Skin of body (tissue), 2 donors: ENCODE results near the gene MDM1. TPM values are rescaled to one million over a fixed set of nuclear protein-coding genes. Genes with fewer than 3 reads are reported as not detected.

Experiments used
- DNase-seq: peaks from one replicate; lab custom pipeline; 2025; lab: John Stamatoyannopoulos, UW
- total RNA-seq: library from RNA; depleted of rRNA; stranded (reverse); fragments of >200 nt; gene quantifications from one replicate; pipeline ENCODE4 v1.2.3, GENCODE V29; 2014

MDM1 gene
- total RNA-seq, 1 donor from 2014 or later: 15.5 TPM

DNA sequence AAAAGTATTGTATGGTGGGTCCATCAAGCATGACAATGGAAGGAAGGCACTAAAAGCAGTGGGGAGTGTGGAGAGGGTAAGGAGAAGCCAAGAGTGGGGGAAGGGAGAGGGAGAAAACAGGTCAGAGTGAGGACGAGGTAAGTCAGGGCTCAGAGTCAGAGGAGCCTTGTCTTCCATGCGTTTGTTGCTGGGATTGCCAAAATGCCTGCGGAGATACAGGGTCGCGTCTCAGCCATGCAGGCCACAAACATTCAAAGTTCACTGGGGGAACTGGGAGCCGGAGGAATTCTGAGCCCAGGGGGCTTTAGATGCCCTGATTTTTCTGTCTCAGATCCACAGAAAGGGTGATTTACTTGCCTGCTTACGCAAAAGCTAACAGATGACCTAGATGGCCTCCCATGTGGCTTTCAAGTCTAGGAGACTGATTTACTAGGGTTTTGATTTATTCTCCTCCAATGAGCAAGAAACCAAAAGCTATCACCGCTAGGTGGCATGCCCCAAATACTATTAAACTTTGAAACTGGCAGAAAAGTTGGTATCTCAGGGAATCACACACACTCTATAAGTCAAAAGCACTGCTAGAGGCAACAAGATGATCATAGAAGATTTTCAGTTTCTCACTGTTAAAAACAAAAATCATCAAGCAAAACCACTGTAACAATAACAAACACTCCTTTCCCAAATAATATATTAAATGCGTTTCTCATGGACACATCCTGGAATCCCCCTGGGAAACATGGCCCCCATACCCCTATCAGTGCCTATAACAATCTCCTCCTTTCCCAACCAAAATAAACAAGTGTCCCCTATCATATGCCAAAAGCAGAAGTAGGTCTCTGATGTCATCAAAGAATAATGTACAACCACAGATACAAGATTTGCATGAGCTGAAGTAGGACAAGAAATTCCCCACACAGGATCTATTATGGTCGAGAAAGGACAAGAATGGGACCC is 26.6 kb upstream of the MDM1 start:
- peak; percentile 67 for DNase-seq

DNA sequence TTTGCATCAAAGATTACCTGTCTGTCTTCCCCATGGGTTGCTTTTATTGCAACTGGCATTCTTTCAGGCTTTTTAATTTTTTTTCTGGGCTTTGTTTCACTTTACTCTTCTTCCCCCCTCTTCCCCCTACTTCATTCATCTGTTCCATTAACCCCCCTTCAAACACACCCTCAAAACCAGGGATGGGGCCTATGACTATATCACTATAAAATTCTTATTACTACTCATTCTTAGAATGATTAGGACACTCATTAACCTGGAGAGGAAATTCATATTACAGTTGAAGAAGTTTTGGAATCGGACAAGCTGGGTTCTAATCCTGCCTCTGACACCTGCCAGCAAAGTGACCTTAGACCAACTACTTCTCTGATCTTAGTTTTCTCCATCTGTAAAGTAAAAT is 24.8 kb upstream of the MDM1 start:
- DNase-seq: no peak

DNA sequence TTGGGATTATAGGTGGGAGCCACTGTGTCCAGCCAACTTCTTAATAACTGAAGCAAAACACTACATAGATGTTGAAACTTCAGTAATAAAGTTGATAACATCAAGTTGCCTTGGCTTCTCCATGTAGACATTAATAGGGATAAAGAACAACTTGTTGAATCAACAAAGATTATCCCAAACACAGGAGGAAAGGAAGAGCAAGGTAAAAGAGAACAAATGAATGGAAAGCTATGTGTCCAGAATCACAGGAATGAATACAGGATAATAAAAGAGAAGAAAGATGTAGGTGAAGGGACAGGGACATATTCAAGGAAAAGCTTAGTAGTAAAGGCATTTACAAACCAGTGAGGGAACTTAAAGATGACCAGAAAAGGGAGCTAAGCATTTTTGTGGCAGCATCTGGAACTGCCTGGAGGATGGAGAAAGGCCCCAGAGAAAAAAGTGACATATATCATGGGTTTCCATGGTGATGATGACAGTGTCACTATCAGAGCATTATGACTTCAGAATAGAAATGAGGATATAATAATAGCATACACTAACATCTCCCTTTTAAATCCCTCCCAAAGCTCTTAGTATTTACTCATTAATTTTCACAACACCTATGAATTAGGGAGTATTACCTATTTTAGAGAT is 24.0 kb upstream of the MDM1 start:
- no peak for DNase-seq

DNA sequence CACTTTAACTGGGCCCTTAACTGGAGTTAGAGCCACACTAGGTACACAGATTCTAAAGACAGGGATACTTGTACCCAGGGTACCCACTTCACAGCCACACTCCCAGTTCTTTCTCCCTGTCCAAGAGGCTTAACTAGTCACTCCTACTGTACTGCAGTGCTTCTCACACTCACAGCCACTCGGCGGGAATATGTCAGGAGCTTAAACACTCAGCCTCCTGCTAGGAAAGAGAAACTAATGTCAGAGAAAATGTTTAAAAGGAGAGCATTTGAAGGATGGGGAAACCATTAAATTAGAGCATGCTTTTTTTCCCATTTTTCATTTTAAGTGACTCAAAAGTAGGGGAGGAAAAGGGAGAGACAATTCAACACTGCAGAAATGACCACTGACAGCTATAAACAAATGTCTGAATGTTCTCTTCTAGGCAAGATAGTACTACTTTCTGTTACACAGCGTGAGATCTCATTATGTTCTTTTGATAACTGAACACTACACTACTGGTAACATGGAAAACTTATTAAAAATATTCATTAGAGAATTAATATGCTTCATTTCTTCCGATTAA is 22.9 kb upstream of the MDM1 start:
- DNase-seq: no peak

DNA sequence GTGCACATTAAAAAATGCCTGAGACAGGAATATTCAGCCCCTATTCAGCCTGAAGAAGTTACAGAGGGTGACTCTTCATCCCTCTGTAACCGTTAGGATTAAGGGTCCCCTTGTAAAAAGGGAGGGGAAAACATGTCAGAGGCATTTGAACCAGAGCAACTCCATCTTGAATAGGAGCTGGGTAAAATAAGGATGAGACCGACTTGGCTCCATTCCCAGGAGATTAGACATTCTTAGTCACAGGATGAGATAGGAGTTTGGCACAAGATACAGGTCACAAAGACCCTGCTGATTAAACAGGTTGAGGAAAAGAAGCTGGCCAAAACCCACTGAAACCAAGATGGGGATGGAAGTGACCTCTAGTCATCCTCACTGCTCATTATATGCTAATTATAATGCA is 19.9 kb upstream of the MDM1 start:
- no peak for DNase-seq

DNA sequence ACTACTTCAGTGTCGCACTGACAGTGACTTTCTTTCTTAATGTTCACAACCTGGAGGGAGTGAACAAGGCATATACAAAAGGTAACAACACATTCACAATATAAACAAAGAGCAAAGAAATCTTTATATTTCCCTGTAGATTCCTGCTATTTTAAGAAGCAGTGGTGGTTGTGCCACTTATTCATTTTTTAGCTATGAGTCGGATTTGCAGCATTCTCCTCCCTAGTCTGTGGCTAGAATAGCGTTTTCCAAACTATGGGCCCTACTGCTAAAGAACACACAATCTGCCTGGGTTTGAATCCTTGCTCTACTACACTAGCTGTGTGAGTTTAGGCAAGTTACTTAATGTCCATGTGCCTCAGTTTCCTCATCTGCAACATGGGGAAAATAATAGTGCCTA is 18.6 kb upstream of the MDM1 start:
- no peak for DNase-seq

DNA sequence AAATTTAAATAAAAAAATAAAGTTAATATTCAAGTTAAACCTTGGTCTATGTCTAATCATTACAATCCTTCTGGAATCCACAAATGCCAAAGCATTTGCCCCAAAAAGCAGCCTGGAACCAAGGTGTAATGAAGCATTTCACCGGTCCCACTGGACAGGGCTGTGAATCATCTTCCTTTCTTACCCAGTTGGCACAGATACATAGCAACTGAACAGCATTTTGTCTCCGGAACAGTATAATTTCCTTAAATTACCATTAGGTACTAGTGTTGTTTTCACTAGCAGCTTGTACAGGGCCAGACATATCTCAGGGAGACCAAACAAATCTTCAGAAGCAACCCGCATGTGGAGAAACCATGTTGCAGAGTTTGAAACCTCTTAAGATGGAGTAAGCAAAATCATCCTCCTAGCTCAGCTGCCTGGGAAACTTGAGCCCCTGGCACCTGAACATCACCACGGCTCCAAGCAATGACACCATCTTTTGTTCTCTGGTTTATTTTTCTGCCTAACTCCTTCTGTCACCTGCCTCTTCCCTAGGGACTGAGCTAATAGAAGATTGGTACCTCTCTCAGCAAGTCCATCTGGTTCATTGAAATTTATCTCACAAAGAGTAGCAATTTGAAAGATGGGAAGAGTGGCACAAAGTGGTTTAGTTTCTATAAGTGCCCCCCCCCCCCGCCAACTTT is 17.9 kb upstream of the MDM1 start:
- DNase-seq: no peak

DNA sequence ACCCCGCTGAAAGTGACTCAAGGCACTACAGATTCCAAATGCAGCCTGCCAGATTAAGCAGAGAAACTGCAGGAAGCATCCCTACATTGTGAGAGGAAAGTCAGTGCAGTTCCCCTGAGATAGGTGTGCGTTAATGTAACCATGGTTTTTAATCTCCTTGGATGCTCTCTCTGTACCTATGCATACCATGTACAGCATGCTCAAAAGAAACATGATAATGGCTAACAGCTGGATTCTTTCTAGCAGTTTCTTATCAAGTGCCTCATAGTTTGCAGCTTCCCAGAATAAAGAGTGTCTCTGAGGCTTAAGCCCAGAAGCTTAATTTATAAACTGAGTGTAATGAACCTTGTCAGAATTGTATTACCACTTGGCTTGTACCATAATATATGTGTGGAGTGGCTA is 17.1 kb upstream of the MDM1 start:
- no peak for DNase-seq

DNA sequence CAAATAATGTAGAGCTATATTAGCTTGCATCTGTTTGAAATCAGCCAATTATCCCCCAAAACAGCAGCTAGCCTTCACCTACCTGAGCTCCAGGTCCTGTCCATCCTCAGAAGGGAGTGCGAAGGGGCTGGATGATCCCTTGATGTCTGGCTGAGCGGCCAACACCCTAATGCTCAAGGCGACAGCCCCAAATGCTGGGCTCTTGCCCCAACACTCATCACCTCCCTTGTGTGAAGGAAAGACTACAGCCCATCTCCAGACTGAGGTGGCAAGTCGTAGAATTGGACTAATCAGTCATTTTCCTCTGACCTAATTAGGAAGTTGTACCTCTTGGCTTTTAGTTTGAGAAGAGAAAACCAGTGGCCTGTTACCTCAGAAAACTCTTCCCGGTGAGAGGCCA is 16.3 kb upstream of the MDM1 start:
- no peak for DNase-seq

DNA sequence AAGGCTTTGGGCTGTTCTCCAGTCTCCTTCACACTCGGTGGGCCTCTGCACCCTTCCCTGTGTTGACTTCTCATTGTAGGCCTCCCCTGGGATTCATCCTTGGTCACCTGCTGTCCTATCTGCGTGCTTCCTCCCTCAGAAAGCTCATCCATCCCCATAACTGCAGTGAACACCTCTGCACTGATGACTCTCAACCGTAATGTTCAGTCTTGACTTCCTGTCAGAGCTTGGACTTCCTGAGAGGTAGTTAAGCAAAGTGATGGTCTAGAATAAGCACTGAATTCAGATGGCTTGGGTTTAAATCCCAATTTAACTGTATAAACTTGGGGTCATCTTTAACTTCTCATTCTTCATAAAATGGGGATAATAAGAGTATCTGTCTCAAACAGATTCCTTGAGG is 13.6 kb upstream of the MDM1 start:
- DNase-seq: no peak

DNA sequence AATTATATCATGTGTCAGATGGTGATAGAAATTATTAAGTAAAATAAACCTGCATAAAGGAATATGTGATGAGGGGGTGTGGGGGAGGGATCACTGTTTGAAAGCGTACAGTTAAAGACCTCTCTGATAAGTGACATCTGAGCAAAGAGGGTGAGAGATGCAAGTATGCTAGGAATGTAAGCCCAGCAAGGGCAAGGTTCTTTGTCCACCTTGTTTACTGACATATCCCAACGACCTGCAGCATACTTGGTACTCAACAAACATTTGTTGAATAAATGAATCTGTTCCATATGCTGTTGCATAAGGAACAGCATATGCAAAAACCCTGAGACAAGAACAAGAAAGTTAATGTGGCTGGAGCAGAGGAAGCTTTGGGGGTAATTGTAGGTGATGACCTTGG is 12.0 kb upstream of the MDM1 start:
- no peak for DNase-seq

DNA sequence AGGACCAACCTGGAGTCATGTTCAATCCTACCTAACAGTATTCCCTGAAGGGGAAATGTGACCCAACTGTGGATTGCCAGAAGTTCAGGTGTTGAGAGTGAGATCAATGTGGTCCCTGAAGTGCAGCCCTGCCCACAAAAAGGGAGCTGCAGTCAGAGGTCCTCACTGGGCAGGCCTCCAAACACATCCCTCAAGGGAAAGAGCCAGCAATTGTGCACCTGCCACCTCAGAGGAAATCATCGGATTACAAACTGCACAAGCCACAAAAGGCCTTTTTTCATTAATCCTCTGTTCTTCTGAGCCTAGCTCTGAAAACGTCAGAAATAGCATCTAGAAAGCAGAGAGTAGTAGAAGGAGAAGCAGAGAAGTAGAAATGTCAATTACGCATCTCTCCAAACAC is 10.8 kb upstream of the MDM1 start:
- no peak for DNase-seq

DNA sequence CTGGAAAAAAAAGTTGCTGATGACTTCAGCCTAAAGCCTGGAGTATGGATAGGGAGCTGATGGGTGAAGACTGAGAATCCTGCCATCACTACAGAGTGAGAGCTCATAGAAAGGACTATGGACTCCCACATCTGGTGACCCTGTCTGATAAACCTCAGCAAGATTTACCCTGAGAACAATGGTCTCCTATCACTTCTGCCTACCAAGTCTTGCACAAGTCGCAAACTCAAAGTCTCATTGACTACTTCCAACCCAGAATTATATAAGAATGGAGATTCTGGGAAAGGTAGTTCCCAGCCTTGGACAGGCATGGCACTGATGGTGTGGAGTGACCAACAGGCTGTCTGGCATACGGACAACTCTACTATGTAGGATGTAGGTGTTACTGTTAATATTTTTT is 9.7 kb upstream of the MDM1 start:
- DNase-seq: no peak

DNA sequence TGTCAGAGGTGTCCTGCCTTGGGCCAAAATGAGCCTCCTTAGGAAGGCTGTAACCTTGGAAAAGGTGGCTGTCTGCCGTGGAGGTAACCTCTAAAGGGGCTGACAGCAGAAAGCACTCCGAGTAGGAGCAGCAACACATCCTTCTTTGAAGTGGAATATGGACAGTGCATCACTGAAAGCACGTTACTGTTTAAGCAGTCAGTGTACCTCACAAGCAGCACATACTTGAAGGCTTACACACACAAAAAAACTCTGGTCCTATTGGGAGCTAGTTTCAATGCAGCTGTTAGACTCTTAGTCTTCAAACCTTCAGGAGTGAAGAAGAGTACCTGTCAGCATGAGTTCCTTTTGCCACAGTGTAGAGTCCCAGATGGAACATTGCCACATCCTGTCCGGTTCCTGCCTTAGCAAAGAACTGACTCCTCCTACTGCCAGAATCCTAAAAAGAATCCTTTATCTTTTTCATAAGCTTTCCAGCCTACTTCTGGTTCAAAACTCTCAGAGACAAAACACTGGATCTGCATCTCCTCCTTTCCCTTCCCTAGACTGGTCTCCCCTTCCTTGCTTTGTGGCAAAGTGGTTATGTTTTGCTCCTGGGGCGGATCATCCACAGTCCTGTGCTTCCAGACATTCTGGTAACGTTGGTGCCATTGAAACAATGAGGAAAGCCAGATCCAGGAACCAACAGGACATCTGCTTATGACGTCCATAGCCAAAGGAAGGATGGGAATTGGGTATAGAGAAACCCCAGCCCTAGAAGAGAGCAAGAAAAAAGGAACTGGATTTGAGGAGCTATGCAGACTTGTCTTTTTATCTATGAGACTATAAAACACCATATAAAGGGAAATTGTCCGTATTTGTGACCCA is 8.5 kb upstream of the MDM1 start:
- no peak for DNase-seq

DNA sequence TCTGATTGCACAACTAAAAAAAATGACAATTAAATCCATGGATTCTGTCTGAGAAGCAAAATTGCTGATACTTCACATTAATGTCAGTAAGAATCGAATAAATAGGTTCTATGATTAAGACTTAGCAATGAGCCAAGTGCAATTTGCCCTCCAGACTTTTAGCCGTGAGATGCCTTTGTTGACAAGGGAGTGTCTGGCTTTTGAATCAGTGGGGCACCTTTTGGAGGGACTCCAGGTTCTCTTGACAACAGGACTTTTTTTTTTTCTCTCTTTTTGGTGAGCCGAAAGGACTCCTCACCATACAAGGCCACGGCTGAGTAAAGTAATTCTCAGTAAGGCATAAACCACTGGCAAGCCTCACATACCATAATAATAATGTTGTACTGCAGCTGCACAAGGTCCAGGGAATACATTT is 4.7 kb upstream of the MDM1 start:
- DNase-seq: no peak

DNA sequence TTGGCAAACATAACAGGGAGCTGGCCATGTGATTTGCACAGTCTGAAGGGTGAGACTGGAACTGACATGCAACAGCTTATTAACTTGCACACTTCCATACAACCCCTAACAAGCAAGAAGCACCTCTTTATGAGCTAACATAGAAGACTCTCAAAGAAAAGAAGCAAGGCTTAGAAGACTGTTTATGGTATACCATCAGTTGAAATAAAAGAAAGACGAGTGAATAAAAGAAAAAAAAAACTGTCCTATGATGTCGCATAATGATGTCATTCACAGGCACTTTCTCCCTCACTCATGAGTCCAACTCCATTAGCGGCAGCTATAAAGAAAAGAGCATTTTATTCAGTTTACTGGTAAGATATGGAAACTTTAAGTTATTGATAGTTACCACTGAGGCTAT is 3.3 kb upstream of the MDM1 start:
- DNase-seq: no peak

DNA sequence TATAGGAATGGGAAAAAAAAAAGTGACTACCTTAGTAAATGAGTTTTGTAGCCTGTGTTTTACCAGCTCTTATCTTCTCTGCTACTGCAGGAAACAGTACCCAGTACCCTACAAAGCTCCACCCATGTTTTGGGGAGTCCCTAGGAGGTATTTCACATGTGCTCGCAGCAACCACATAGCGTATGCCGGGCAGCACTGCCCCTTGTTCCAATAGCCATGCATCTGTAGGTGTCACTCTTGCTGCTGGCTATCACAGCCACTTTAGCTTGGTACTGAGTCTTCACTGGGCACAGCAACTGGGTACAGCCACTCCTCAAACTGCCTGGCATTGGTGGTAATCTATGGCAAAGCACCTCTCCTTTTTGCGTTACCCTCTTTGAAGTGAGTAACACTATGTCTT is 2.0 kb upstream of the MDM1 start:
- DNase-seq: no peak

DNA sequence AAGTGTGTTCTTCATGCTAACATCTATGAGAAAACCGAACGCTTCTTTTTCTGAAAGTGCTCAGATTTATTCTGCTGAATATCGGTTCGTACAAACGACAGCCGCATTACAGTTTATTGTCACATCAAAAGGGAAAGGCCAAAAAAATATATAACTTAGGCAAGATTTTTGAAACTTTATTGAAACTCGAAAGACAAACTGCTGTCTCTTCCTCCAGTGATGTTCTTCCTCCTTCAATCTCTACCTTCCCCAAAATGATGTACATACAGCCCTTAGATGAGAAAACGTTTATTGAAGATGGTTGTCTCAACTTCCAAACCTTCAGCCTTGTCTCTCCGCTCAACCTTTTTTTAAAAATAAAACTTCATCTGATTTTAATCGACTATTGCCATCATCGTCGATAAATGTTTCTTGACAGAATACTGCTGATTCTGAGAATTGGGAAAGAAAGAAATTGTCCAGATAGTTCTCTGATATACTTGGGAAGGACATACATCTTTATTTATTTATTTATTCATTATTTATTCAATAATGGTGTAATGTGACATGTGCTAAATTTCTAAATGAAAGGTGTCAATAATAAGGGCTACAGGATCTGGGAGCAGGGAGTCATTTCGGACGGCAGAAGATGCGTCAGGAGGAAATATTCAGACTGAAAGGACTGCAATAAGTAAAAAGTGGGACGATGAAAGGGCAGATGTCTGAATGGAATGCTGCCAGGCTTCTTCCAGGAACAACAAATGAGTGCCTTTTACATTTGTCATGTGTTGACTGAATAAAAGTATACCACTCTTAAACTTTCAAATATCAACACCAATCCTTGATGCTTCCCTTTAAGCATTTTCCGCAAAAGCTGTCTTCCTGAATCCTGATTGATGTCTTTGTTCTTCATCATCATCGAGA is 817 bp upstream of the MDM1 start:
- DNase-seq: no peak

DNA sequence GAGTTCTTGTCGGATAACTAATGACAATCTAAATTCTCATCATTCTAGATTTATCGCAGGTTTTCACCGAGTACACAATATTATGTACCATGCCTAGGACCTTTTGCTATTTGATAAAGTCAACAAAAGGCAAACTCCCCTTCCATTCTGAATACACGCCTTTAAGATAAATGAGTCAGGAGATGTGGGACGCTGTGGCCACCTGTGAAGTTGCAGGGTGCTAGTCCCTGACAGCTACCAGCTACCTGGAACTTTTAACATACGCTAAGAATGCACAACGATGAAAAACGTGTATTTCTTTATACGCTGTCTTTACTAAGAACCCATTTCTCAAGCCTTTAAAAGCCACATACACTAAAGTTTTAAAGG is 678 bp downstream of the MDM1 start:
- no peak for DNase-seq

DNA sequence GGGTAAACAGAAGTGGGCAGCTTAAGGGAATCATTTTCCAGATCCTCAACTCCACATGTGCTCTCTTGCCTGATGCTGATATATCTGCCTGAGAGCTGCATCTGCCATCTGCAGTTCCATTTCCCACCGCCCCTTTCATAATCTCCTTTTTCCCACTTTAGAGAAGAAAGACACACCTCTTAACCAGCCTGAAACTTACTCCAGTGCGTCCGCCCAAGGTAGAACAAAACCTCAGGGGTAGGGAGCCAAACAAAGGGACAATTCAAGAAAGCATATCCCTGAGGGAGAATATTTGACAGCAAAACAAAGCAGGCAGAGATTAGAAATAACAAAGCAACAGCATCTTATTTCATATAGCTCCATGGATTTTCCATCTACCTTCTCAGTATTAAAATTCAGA is 4.3 kb downstream of the MDM1 start:
- DNase-seq: no peak
